PC-9 (cell line): ENCODE measurements around the gene RTP4.

ENCODE experiments used
- EZH2 ChIP-seq: fragments of 200-600 bp; sonication (generic); IDR thresholded peaks from 2 replicates; pipeline ENCODE4 v1.8.0; 2017; ENCODE audit warnings: antibody characterized with exemption, low read depth
- TF ChIP-seq, protein P1 (sequence below): fragments of 200-600 bp; sonication (generic); conservative IDR thresholded peaks from 2 replicates; pipeline ENCODE4 v1.6.1; 2017; ENCODE audit warnings: mixed run types, antibody characterized with exemption, mild to moderate bottlenecking, moderate library complexity

DNA sequence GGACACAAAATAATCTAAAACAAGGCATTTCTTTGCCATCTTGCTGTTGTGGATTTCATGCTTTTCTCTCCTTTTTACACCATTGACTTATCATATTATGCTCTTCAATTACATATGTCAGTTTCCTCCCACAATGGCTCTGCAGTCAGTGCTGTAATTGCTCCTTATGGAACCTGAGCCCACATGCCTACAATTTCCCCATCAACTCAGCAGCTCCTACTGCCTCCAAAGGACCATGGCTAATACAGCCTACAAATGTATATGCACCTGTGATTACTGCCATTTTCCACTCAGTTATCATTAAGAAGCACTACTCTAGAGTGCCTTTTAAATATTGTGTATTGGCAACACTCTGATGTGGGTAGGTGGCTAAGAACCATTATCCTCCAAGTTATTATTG lies 30.8 kb downstream of the RTP4 start:
- TF ChIP-seq, protein P1, sequence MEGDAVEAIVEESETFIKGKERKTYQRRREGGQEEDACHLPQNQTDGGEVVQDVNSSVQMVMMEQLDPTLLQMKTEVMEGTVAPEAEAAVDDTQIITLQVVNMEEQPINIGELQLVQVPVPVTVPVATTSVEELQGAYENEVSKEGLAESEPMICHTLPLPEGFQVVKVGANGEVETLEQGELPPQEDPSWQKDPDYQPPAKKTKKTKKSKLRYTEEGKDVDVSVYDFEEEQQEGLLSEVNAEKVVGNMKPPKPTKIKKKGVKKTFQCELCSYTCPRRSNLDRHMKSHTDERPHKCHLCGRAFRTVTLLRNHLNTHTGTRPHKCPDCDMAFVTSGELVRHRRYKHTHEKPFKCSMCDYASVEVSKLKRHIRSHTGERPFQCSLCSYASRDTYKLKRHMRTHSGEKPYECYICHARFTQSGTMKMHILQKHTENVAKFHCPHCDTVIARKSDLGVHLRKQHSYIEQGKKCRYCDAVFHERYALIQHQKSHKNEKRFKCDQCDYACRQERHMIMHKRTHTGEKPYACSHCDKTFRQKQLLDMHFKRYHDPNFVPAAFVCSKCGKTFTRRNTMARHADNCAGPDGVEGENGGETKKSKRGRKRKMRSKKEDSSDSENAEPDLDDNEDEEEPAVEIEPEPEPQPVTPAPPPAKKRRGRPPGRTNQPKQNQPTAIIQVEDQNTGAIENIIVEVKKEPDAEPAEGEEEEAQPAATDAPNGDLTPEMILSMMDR, result no peak
- no peak for TF ChIP-seq EZH2
